Natural killer cell (primary cell): ENCODE results near the gene PRKAR1B. TPM values are rescaled to one million over a fixed set of nuclear protein-coding genes. Genes with fewer than 3 reads are reported as not detected.

Experiments
- ATAC-seq, 3 donors: fragments of 150-1000 bp in 2 of 3; fragments of 200-7000 bp in 1 of 3; cut with Tn5 transposase; 1 replicate in 1 of 3; 2 replicates in 2 of 3; pipeline ENCODE4 v1.10.0; 2021; ENCODE audit warnings: mild to moderate bottlenecking in 2 of 3, moderate library complexity in 2 of 3
- DNase-seq, 2 donors: peaks; one replicate each; pipeline versions ENCODE4 v3.0.0 to v3.0.0-alpha.2; 2013 to 2021; ENCODE audit warnings: mixed read lengths in 1 of 2
- H3K27ac ChIP-seq: one replicate; pipeline ENCODE4 v1.5.1; 2013; ENCODE audit warnings: mild to moderate bottlenecking, low read length
- H3K27me3 ChIP-seq: one replicate; pipeline ENCODE4 v1.6.1; 2013; ENCODE audit warnings: low read length; ENCODE audit not compliant: control insufficient read depth, insufficient read depth
- H3K36me3 ChIP-seq: one replicate; pipeline ENCODE4 v1.6.1; 2013; ENCODE audit warnings: low read length; ENCODE audit not compliant: control insufficient read depth, insufficient read depth
- H3K4me1 ChIP-seq: one replicate; pipeline ENCODE4 v1.6.1; 2013; ENCODE audit warnings: low read length; ENCODE audit not compliant: control insufficient read depth, insufficient read depth
- H3K4me3 ChIP-seq: one replicate; pipeline ENCODE4 v1.5.1; 2013; ENCODE audit warnings: low read length
- H3K9me3 ChIP-seq: one replicate; pipeline ENCODE4 v1.6.1; 2013; ENCODE audit warnings: low read length; ENCODE audit not compliant: control insufficient read depth, insufficient read depth
- H3K27ac Mint-ChIP-seq, 2 donors: one replicate each; pipeline ENCODE4 v1.8.0; 2022; ENCODE audit warnings: mild to moderate bottlenecking in 2 of 2, mixed read lengths in 2 of 2, moderate library complexity in 1 of 2
- H3K27me3 Mint-ChIP-seq, 2 donors: one replicate each; pipeline ENCODE4 v1.8.0; 2022; ENCODE audit warnings: low read depth in 2 of 2, mixed read lengths in 2 of 2
- H3K36me3 Mint-ChIP-seq: one replicate; pipeline ENCODE4 v1.8.0; 2022; ENCODE audit warnings: mixed read lengths
- H3K4me1 Mint-ChIP-seq, 2 donors: one replicate each; pipeline ENCODE4 v1.8.0; 2022; ENCODE audit warnings: mixed read lengths in 2 of 2
- H3K4me3 Mint-ChIP-seq: one replicate; pipeline ENCODE4 v1.8.0; 2022; ENCODE audit warnings: mild to moderate bottlenecking, moderate library complexity, mixed read lengths
- H3K9me3 Mint-ChIP-seq, 2 donors: one replicate each; pipeline ENCODE4 v1.8.0; 2022; ENCODE audit warnings: mixed read lengths in 2 of 2
- WGBS: methylation state at CpG from one replicate; pipeline ENCODE4 v1.1.7; 2013; ENCODE audit warnings: missing lambda C conversion rate; ENCODE audit not compliant: insufficient coverage; 5-methylcytosine and 5-hydroxymethylcytosine counted together
- intact Hi-C: fragments of 100-400 bp; cut with micrococcal nuclease; formaldehyde crosslinking; loops from one replicate; pipeline ENCODE4 v1.14.2; 2022
- total RNA-seq, 4 donors: library from RNA; stranded (reverse); fragments of 120-200 nt in 1 of 4; gene quantifications; one replicate each; pipeline versions ENCODE4 v1.2.3 to v1.2.4, GENCODE V29; 2013 to 2022
- TF ChIP-seq, protein P1 (sequence below): fragments of 200-600 bp; IDR thresholded peaks from one replicate; pipeline ENCODE4 v1.8.0; 2022; ENCODE audit warnings: antibody characterized with exemption

Gene PRKAR1B
- total RNA-seq, 3 donors from 2014 or later (not counting 1 experiment from before 2014, with no cell fraction given): 2.4 to 3.8 (median 3.0) TPM

DNA sequence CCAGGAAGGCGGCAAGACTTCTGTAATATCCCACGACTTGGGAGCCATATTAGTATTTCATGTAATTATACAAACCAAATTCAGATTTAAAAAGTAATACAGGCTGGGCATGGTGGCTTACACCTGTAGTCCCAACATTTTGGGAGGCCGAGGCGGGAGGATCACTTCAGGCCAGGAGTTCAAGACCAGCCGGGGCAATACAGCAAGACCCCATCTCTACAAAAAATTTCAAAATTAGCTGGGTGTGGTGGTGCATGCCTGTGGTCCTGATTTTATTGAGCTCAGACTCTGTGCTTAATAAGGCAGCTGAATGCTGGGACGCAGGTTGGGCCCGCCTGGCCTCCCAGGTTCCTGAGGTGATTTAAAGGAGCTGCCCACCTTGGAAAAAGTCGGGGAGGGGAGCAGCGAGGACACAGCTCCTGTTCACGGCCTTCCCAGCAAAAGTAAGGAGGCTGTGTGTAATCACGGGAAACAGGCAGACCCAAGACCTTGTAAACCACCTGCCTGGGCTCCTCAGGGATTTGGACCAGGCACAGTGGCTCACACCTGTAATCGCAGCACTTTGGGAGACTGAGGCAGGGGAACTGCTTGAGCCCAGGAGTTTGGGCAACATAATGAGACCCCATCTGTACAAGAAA lies 93.6 kb downstream of the PRKAR1B start:
- no peak for DNase-seq
- Mint-ChIP-seq H3K9me3 (no peaks in the 10 kb centered on the region), H3K27me3 (no peaks in the 10 kb centered on the region), H3K4me1 (peaks cover 0 to 6% of the 10 kb centered on the region in 2 donors), H3K27ac (no peak overlapping the region), H3K36me3 (no peaks in the 10 kb centered on the region), H3K4me3 (no peak overlapping the region)
- WGBS: 94% methylated on average over 12 of the region's 12 CpGs
- Histone ChIP-seq H3K36me3 (no peaks in the 10 kb centered on the region), H3K4me1 (peaks cover 8% of the 10 kb centered on the region), H3K4me3 (no peak overlapping the region), H3K27me3 (no peaks in the 10 kb centered on the region), H3K27ac (no peak overlapping the region), H3K9me3 (no peaks in the 10 kb centered on the region)
- ATAC-seq: no peak
- TF ChIP-seq, protein P1, sequence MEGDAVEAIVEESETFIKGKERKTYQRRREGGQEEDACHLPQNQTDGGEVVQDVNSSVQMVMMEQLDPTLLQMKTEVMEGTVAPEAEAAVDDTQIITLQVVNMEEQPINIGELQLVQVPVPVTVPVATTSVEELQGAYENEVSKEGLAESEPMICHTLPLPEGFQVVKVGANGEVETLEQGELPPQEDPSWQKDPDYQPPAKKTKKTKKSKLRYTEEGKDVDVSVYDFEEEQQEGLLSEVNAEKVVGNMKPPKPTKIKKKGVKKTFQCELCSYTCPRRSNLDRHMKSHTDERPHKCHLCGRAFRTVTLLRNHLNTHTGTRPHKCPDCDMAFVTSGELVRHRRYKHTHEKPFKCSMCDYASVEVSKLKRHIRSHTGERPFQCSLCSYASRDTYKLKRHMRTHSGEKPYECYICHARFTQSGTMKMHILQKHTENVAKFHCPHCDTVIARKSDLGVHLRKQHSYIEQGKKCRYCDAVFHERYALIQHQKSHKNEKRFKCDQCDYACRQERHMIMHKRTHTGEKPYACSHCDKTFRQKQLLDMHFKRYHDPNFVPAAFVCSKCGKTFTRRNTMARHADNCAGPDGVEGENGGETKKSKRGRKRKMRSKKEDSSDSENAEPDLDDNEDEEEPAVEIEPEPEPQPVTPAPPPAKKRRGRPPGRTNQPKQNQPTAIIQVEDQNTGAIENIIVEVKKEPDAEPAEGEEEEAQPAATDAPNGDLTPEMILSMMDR: no peak
- intact Hi-C loops: loop anchor here (10.0 kb wide), 1 partner anchor 59 kb away; no protein-coding TSS in a partner anchor

DNA sequence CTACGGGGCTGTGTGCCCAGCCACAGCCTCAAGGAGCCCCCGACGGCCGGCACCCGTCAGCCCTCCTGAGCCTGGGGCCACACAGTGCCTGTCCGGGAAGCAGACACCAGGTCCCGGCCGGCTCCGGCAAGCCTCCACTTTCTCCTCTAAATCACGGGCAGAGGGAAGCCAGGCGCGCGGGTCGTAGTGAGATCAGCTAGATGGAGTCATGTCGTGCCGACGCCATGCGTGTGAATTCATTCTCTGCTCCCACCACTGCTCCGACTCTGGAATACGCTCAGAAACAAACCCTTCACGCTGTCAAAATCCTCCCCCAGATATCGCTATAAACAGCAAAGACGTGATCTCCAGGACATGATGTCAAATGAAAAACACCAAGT lies 94.3 kb downstream of the PRKAR1B start:
- Mint-ChIP-seq H3K27me3 (no peaks in the 10 kb centered on the region), H3K9me3 (no peaks in the 10 kb centered on the region), H3K27ac (no peak overlapping the region), H3K36me3 (no peaks in the 10 kb centered on the region), H3K4me1 (peaks cover 0 to 6% of the 10 kb centered on the region in 2 donors), H3K4me3 (no peak overlapping the region)
- 93% methylated on average over 23 of the region's 23 CpGs for WGBS
- intact Hi-C loops: loop anchor here (10.0 kb wide), 1 partner anchor 58 kb away; no protein-coding TSS in a partner anchor
- H3K27me3 ChIP-seq: no peaks in the 10 kb centered on the region
- peaks cover 8% of the 10 kb centered on the region for H3K4me1 ChIP-seq
- H3K9me3 ChIP-seq: no peaks in the 10 kb centered on the region
- DNase-seq: no peak
- ATAC-seq: no peak
- no peak overlapping the region for H3K4me3 ChIP-seq
- no peak overlapping the region for H3K27ac ChIP-seq
- no peaks in the 10 kb centered on the region for H3K36me3 ChIP-seq
- TF ChIP-seq, protein P1: no peak

DNA sequence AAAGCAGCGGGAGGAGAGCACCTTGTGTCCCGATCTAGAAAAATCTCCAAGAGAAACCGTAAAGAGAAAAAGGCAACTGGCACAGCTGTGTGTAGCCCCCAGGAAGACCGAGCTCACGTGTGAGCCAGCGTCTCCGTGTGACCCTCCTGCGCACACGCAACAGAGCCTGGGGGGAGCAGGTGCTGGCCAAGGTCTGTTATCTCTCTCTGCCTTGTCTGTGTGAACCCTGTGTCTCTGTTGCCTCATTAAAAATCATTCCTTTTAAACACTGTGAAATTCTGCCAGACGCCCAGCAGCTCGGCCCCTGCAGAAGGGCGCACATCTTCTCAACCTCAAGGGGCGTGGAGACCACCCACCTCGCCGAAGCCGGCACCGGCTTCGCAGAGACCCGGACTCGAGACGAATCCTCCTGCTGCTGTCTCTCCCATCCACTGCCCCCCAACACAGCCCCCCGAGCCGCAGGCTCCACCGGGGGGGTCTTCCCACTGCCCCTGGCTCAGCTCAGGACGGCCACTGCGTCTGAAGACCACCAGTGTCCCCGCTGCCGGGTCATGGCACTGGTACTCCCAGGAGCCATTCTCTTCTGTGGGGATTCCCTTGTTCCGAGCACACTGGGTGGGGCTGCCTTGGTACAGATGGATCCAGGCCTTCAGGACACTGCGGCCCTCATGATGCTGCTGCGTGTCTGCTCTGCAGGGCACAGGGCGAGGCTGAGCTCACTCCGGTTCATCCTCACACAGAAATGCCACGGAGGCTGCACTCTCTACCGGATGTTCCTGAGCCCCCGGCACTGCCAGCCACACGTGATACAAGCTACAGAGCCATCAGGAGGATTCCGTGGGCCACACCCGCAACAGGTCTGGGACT lies 94.9 kb downstream of the PRKAR1B start:
- no peak overlapping the region for H3K27ac ChIP-seq
- no peak overlapping the region for H3K4me3 ChIP-seq
- DNase-seq (no peak), ATAC-seq (no peak)
- Mint-ChIP-seq H3K36me3 (no peaks in the 10 kb centered on the region), H3K4me1 (peaks cover 0 to 6% of the 10 kb centered on the region in 2 donors), H3K27me3 (no peaks in the 10 kb centered on the region), H3K9me3 (no peaks in the 10 kb centered on the region), H3K27ac (no peak overlapping the region), H3K4me3 (no peak overlapping the region)
- H3K4me1 ChIP-seq: peaks cover 8% of the 10 kb centered on the region
- WGBS: 97% methylated on average over 39 of the region's 39 CpGs
- intact Hi-C loops: loop anchor here (10.0 kb wide), 1 partner anchor 57 kb away; no protein-coding TSS in a partner anchor
- no peaks in the 10 kb centered on the region for H3K27me3 ChIP-seq
- H3K9me3 ChIP-seq: no peaks in the 10 kb centered on the region
- TF ChIP-seq, protein P1: no peak
- no peaks in the 10 kb centered on the region for H3K36me3 ChIP-seq
